Stimulated activated CD4-positive, alpha-beta T cell treated with anti-CD3 and anti-CD28 coated beads, Interleukin-1b, Interleukin-23, amount 100 ng/mL, for 4 hours (primary cell): Measurements from ENCODE around the gene FAM53A.

Experiments
- DNase-seq, 2 donors: peaks; one replicate each; pipeline ENCODE4 v3.0.0-alpha.2; 2020; ENCODE audit warnings: low read depth in 2 of 2

FAM53A gene

GRCh38 chr4:1604181-1604705, 79.9 kb downstream of the FAM53A start:
- DNase-seq = no peak

- no peak for DNase-seq
Observed at GRCh38 chr4:1603413-1604135, 80.5 kb downstream of the FAM53A start.

- no peak for DNase-seq
Observed at GRCh38 chr4:1602655-1603412, 81.3 kb downstream of the FAM53A start.

GRCh38 chr4:1601852-1602654, 82.1 kb downstream of the FAM53A start:
- no peak for DNase-seq

GRCh38 chr4:1601533-1601835, 82.6 kb downstream of the FAM53A start:
- DNase-seq = no peak

GRCh38 chr4:1600811-1601532, 83.1 kb downstream of the FAM53A start:
- DNase-seq = no peak

- no peak for DNase-seq
Observed at GRCh38 chr4:1600211-1600780, 83.8 kb downstream of the FAM53A start.

- no peak for DNase-seq
Observed at GRCh38 chr4:1599491-1600210, 84.5 kb downstream of the FAM53A start.

GRCh38 chr4:1599026-1599481, 85.1 kb downstream of the FAM53A start:
- no peak for DNase-seq

- DNase-seq = no peak
Observed at GRCh38 chr4:1598206-1599025, 85.7 kb downstream of the FAM53A start.

- DNase-seq = no peak
Observed at GRCh38 chr4:1597021-1597931, 86.8 kb downstream of the FAM53A start.

GRCh38 chr4:1596393-1596792, 87.7 kb downstream of the FAM53A start:
- DNase-seq = no peak

GRCh38 chr4:1595789-1596325, 88.3 kb downstream of the FAM53A start:
- DNase-seq = no peak

GRCh38 chr4:1594871-1595788, 89.0 kb downstream of the FAM53A start:
- no peak for DNase-seq

GRCh38 chr4:1593881-1594345, 90.2 kb downstream of the FAM53A start:
- DNase-seq = no peak

GRCh38 chr4:1593458-1593857, 90.7 kb downstream of the FAM53A start:
- DNase-seq = no peak
